ENCODE data around the gene TENM4.
"Not testable (repeated sequence)": the region's sequence is repeated elsewhere in the genome, so short reads cannot be mapped to it uniquely, and the experiment has no call there.

The TENM4 gene

GRCh38 chr11:79198898-79199250, 242.0 kb downstream of the TENM4 start:
- no peak for DNase-seq

- DNase-seq = no peak
These were observed 242.5 kb downstream of the TENM4 start for GRCh38 chr11:79198203-79198897.

GRCh38 chr11:79196950-79197349, 243.9 kb downstream of the TENM4 start:
- no peak for DNase-seq

GRCh38 chr11:79195209-79195608, 245.6 kb downstream of the TENM4 start:
- no peak for DNase-seq

- no peak for DNase-seq
These were observed 247.0 kb downstream of the TENM4 start for GRCh38 chr11:79193663-79194310.

GRCh38 chr11:79192836-79193235, 248.0 kb downstream of the TENM4 start:
- DNase-seq = no peak

GRCh38 chr11:79191716-79192115, 249.1 kb downstream of the TENM4 start:
- not testable (repeated sequence) for DNase-seq

GRCh38 chr11:79190553-79190952, 250.3 kb downstream of the TENM4 start:
- not testable (repeated sequence) for DNase-seq

- no peak for DNase-seq
These were observed 251.2 kb downstream of the TENM4 start for GRCh38 chr11:79189601-79190000.

GRCh38 chr11:79189055-79189454, 251.8 kb downstream of the TENM4 start:
- DNase-seq = no peak

- DNase-seq = no peak
These were observed 254.2 kb downstream of the TENM4 start for GRCh38 chr11:79186669-79187068.

- DNase-seq = no peak
These were observed 255.5 kb downstream of the TENM4 start for GRCh38 chr11:79185351-79185750.

- DNase-seq = no peak
These were observed 256.5 kb downstream of the TENM4 start for GRCh38 chr11:79184285-79184684.

GRCh38 chr11:79182794-79183193, 258.0 kb downstream of the TENM4 start:
- no peak for DNase-seq

- no peak for DNase-seq
These were observed 261.7 kb downstream of the TENM4 start for GRCh38 chr11:79179087-79179486.

GRCh38 chr11:79174045-79175008, 266.5 kb downstream of the TENM4 start:
- no peak for DNase-seq

- DNase-seq = no peak
These were observed 267.2 kb downstream of the TENM4 start for GRCh38 chr11:79173615-79174014.

GRCh38 chr11:79170321-79170720, 270.5 kb downstream of the TENM4 start:
- DNase-seq = no peak

- DNase-seq = no peak
These were observed 272.2 kb downstream of the TENM4 start for GRCh38 chr11:79168530-79169110.

GRCh38 chr11:79167510-79168188, 273.2 kb downstream of the TENM4 start:
- DNase-seq = no peak

- no peak for DNase-seq
These were observed 274.9 kb downstream of the TENM4 start for GRCh38 chr11:79165908-79166307.

GRCh38 chr11:79160791-79161403, 279.9 kb downstream of the TENM4 start:
- DNase-seq = no peak
